ENCODE data around the gene MED16. TPM values are rescaled to one million over a fixed set of nuclear protein-coding genes. Genes with fewer than 3 reads are reported as not detected.
A peak's percentile ranks its signal among the peaks of the same experiment; 100 is the strongest.

The MED16 gene
- total and polyA plus RNA-seq, 2 of the 13 experiments (the other 11 are each of a cell fraction or from before 2014, with no cell fraction given), result 13.3 to 14.8 TPM

- TF ChIP-seq ZNF124 (CRISPR knock-in tag; IDR thresholded peaks at IDR 0.05) (no peak), NONO (IDR thresholded peaks at IDR 0.05) (no peak), NONO (CRISPR knock-in tag; conservative IDR thresholded peaks at IDR 0.05) (no peak), ZNF841 (CRISPR knock-in tag; IDR thresholded peaks at IDR 0.05; ENCODE audit: borderline replicate concordance) (no peak), ZNF318 (CRISPR knock-in tag; IDR thresholded peaks at IDR 0.05) (no peak), HNRNPL (IDR thresholded peaks at IDR 0.05; ENCODE audit: low read depth, low read length) (0 out of 2 replicates have a peak, but pooled peaks have one; percentile 24), ARNTL (CRISPR knock-in tag; IDR thresholded peaks at IDR 0.05) (0 out of 2 replicates have a peak, but pooled peaks have one; percentile 7), ZNF281 (CRISPR knock-in tag; IDR thresholded peaks at IDR 0.05; ENCODE audit: borderline replicate concordance) (peak; percentile 82), NCOA2 (CRISPR knock-in tag; IDR thresholded peaks at IDR 0.05) (0 out of 2 replicates have a peak, but pooled peaks have one; percentile 6), HOXA3 (CRISPR knock-in tag; IDR thresholded peaks at IDR 0.05) (0 out of 2 replicates have a peak, but pooled peaks have one; percentile 21), AHR (CRISPR knock-in tag; IDR thresholded peaks at IDR 0.05) (no peak), HES4 (CRISPR knock-in tag; IDR thresholded peaks at IDR 0.05; ENCODE audit: borderline replicate concordance) (no peak), ZNF687 (CRISPR knock-in tag; IDR thresholded peaks at IDR 0.05) (peak; percentile 37; the same call in 1 of the 2 replicates), ZNF629 (CRISPR knock-in tag; conservative IDR thresholded peaks at IDR 0.05) (no peak), NFIB (CRISPR knock-in tag; IDR thresholded peaks at IDR 0.05; ENCODE audit: borderline replicate concordance) (no peak), ZNF563 (CRISPR knock-in tag; IDR thresholded peaks at IDR 0.05) (no peak)
These were observed 34.4 kb upstream of the MED16 start (continued) for GRCh38 chr19:927351-927779.
